GM12878 (cell line): Measurements from ENCODE around the gene RFLNA. TPM values are rescaled to one million over a fixed set of nuclear protein-coding genes. Genes with fewer than 3 reads are reported as not detected.

Experiments
- ATAC-seq: fragments of 200-7000 bp; cut with Tn5 transposase; 3 replicates; pipeline ENCODE4 v1.9.1; 2020; ENCODE audit warnings: mild to moderate bottlenecking, moderate library complexity
- BruUV-seq: library from RNA; stranded (reverse); fragments of 400-500 nt; replicated peaks from 2 replicates; lab custom pipeline; 2021; lab: Mats Ljungman, UMichigan
- CTCF ChIA-PET: fragments of 300-600 bp; sonication (Branson Sonifier 250); formaldehyde crosslinking; extraction: SDS; loops from one replicate; lab custom pipeline; 2021; ENCODE audit warnings: inconsistent platforms; lab: Yijun Ruan, JAX
- POLR2A ChIA-PET: fragments of 350-600 bp; formaldehyde crosslinking; extraction: SDS; loops from one replicate; lab custom pipeline; 2021; ENCODE audit warnings: inconsistent platforms; lab: Charles Lee
- RAD21 ChIA-PET: fragments of 300-600 bp; sonication (Branson Sonifier 250); formaldehyde crosslinking; loops from one replicate; lab custom pipeline; 2023; ENCODE audit warnings: antibody characterized with exemption; ENCODE audit not compliant: unreplicated experiment; lab: Charles Lee
- SMC1A ChIA-PET: fragments of 300-600 bp; sonication (Branson Sonifier 250); formaldehyde crosslinking; loops from one replicate; lab custom pipeline; 2023; ENCODE audit not compliant: unreplicated experiment, uncharacterized antibody; lab: Charles Lee
- DNase-seq: peaks from one replicate; pipeline ENCODE4 v3.0.0-alpha.2; 2011; ENCODE audit warnings: low read depth, low spot score
- FAIRE-seq: peaks from 3 replicates; lab custom pipeline; 2011; peaks lifted over from hg19 to GRCh38; lab: Jason Lieb, UNC
- H2AFZ ChIP-seq: 2 replicates; pipeline ENCODE4 v1.6.0; 2011; ENCODE audit warnings: low read depth, low read length, control low read depth; ENCODE audit not compliant: control insufficient read depth
- H3K27ac ChIP-seq: 2 replicates; pipeline ENCODE4 v1.5.1; 2011; ENCODE audit warnings: control low read depth; ENCODE audit not compliant: control insufficient read depth, insufficient read depth
- H3K27me3 ChIP-seq, 2 experiments: replicated peaks in 1 of 2; 2 replicates each; pipeline versions ENCODE4 v1.6.0 to v1.6.1; 2011; ENCODE audit warnings: low read length in 1 of 2; ENCODE audit not compliant: control insufficient read depth in 2 of 2, insufficient read depth in 2 of 2
- H3K36me3 ChIP-seq, 2 experiments: 2 replicates each; pipeline ENCODE4 v1.5.1; 2011; ENCODE audit warnings: low read length in 1 of 2; ENCODE audit not compliant: control insufficient read depth in 2 of 2, insufficient read depth in 2 of 2
- H3K4me1 ChIP-seq: 2 replicates; pipeline ENCODE4 v1.6.1; 2011; ENCODE audit warnings: mild to moderate bottlenecking, low read length, moderate library complexity, mixed read lengths; ENCODE audit not compliant: control insufficient read depth, insufficient read depth
- H3K4me2 ChIP-seq: 2 replicates; pipeline ENCODE4 v1.6.0; 2011; ENCODE audit warnings: control low read depth; ENCODE audit not compliant: control insufficient read depth, insufficient read depth
- H3K4me3 ChIP-seq: fragments of 200-600 bp; sonication (generic); 2 replicates; pipeline ENCODE4 v1.5.1; 2016
- H3K79me2 ChIP-seq: 2 replicates; pipeline ENCODE4 v1.6.0; 2011; ENCODE audit warnings: low read length; ENCODE audit not compliant: control insufficient read depth, insufficient read depth
- H3K9ac ChIP-seq: 2 replicates; pipeline ENCODE4 v1.8.0; 2011; ENCODE audit warnings: low read length, control low read depth, mixed read lengths; ENCODE audit not compliant: control insufficient read depth, insufficient read depth
- H3K9me3 ChIP-seq: replicated peaks from 3 replicates; pipeline ENCODE4 v1.5.1; 2011; ENCODE audit warnings: mild to moderate bottlenecking, low read length; ENCODE audit not compliant: control insufficient read depth, insufficient read depth
- H4K20me1 ChIP-seq: 2 replicates; pipeline ENCODE4 v1.6.0; 2011; ENCODE audit not compliant: control insufficient read depth, insufficient read depth
- NKRF ChIP-seq: fragments of 450-650 bp; conservative IDR thresholded peaks from 2 replicates; pipeline ENCODE4 v1.6.1; 2017; ENCODE audit warnings: mild to moderate bottlenecking, moderate library complexity
- POLR2A ChIP-seq: IDR thresholded peaks from 2 replicates; pipeline ENCODE4 v1.6.1; 2011; ENCODE audit warnings: low read depth, mild to moderate bottlenecking, low read length
- POLR2AphosphoS2 ChIP-seq: IDR thresholded peaks from 2 replicates; pipeline ENCODE4 v1.6.1; 2011; ENCODE audit warnings: low read depth, mild to moderate bottlenecking, low read length, improper control_type of control experiment, moderate library complexity
- SMAD5 ChIP-seq: IDR thresholded peaks from 2 replicates; pipeline ENCODE4 v1.6.1; 2016; ENCODE audit warnings: antibody characterized with exemption, low read depth
- WGBS: methylation state at CpG from one replicate; pipeline ENCODE4 v1.1.6; 2016; ENCODE audit warnings: low lambda C conversion rate; ENCODE audit not compliant: insufficient replicate concordance, insufficient coverage; ENCODE audit errors: missing lambda C conversion rate; 5-methylcytosine and 5-hydroxymethylcytosine counted together
- in situ Hi-C: fragments of 300-500 bp; cut with MboI; formaldehyde crosslinking; loops from 9 replicates; pipeline ENCODE4 v1.14.3; 2018; ENCODE audit warnings: mixed read lengths
- intact Hi-C: fragments of 100-400 bp; cut with micrococcal nuclease; formaldehyde crosslinking; loops from one replicate; pipeline ENCODE4 v1.14.2; 2022; ENCODE audit not compliant: unreplicated experiment
- polyA plus RNA-seq, 11 experiments: library from polyadenylated mRNA; depleted of rRNA in 4 of 11; unstranded in 6 of 11; stranded (reverse) in 5 of 11; fragments of >200 nt; fragmentation: Nextera tagmentation in 4 of 11; fragmentation: Illumina TruSeq in 1 of 11; extraction: Ambion mirVana in 4 of 11; extraction: Trizol in 1 of 11; gene quantifications; 1 replicate in 1 of 11; 2 replicates in 10 of 11; pipeline versions ENCODE4 v1.2.1 to v1.2.3, GENCODE V29; 2011 to 2016; ENCODE audit warnings: inconsistent platforms in 2 of 11, missing spikeins in 2 of 11, low read depth in 1 of 11
- total RNA-seq, 4 experiments: library from RNA; depleted of rRNA in 3 of 4; stranded (reverse); fragments of >200 nt in 3 of 4; fragmentation: Illumina TruSeq in 1 of 4; extraction: Trizol in 1 of 4; gene quantifications; 2 replicates each; pipeline versions ENCODE4 v1.2.1 to v1.2.3, GENCODE V29; 2013 to 2021

Gene RFLNA
- total and polyA plus RNA-seq, 10 of the 15 experiments (the other 5 are each of a cell fraction or from before 2014, with no cell fraction given), result 0.08 TPM; not detected in 9

DNA sequence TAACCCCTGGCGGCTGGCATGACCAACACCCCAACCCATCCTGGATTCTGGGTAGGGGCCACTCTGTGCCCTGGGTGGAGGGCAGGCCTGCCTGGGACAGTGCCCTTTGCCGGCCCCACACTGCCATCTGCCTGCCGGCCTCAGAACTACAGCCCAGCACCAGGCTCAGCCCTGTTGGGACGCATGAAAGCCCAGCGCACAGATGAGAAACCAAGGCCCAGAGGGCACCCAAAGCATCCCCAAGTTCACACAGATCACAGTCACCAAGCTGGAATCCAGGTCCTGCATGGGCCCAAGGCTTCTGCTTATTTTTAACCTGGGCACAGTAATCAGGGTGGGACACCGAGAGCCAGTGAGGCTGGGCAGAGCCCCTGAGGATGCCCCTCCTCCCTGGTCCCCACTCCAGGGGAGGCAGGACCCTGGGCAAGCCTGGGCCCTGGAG, 26.2 kb downstream of the RFLNA start (continued):
- no peak for TF ChIP-seq NKRF

DNA sequence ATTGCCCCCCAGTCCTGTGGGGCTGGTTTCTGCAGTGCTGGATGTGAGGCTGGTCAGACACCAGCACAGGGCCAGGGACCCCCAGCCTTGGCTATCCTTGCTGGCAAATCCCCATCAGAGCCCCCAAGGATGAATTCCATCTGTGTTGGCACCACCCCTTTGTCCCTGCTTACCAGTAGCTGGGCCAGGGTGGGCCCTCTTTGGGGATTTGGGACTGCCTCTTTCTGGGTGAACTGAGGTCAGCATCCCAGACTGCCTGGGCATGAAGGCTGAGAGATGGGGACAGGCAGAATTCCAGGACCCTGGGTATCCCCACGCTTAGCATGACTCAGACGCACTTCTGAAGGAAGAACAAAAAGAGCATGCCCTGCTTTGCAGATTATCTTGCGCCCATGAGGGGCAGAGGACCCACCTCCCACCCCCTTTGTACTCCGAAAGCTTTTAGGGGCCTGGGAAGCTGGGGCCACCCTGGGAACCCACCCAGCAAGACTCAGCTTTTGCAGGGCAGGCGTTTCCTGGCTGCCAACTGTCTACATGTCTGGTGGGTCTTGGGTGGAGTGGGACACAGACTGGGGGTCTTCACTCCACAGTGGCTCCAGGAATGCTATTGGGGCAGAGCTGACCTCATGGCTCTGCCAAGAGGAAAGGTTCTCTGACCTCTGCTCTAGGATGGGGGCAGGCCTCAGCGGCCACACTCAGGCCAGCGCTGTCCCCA, 26.8 kb downstream of the RFLNA start:
- Histone ChIP-seq H3K9ac (no peak overlapping the region), H2AFZ (no peak overlapping the region), H3K79me2 (no peaks in the 10 kb centered on the region), H3K4me2 (no peak overlapping the region), H3K4me1 (no peaks in the 10 kb centered on the region), H4K20me1 (no peaks in the 10 kb centered on the region), H3K4me3 (no peak overlapping the region), H3K36me3 (peaks cover 5 to 15% of the 10 kb centered on the region in 2 experiments), H3K9me3 (peaks cover 18% of the 10 kb centered on the region), H3K27ac (no peak overlapping the region), H3K27me3 (no peaks in the 10 kb centered on the region)
- POLR2A ChIA-PET, result no interaction called here
- no TSS peak for BruUV-seq
- RAD21 ChIA-PET, result interaction anchor here (1.3 kb wide), 1 partner anchor 268 kb away, joined by 4 read pairs; no protein-coding TSS in a partner anchor
- TF ChIP-seq SMAD5 (no peak), POLR2AphosphoS2 (0 out of 2 replicates have a peak, but pooled peaks have one; percentile 12), POLR2A (0 out of 2 replicates have a peak, but pooled peaks have one; percentile 31)
- no peak for FAIRE-seq
- WGBS, result 77% methylated on average over 7 of the region's 7 CpGs
- CTCF ChIA-PET, result interaction anchor here (5.3 kb wide), 1 partner anchor 285 kb away, joined by 39 read pairs; no protein-coding TSS in a partner anchor
- in situ Hi-C loops (no loop called here), intact Hi-C loops (loop anchor here (1.0 to 5.0 kb wide), 3 partner anchors 269 to 445 kb away; no protein-coding TSS in a partner anchor)
- SMC1A ChIA-PET, result interaction anchor here (1.6 to 1.7 kb wide), 2 partner anchors 285 to 289 kb away, joined by 4 to 5 read pairs; no protein-coding TSS in a partner anchor
- peak; percentile 45 for ATAC-seq
- DNase-seq, result no peak
